ENCODE data around the gene TRIM61.
"Not testable (repeated sequence)": the region's sequence is repeated elsewhere in the genome, so short reads cannot be mapped to it uniquely, and the experiment has no call there.

Gene TRIM61

GRCh38 chr4:164933244-164933643 is 44.2 kb downstream of the TRIM61 start:
- Histone ChIP-seq H3K9me3 (no peaks in the 10 kb centered on the region; the same call in 1 of the 2 replicates), H3K4me3 (ENCODE audit: low read depth, low read length) (no peak overlapping the region), H3K4me1 (no peaks in the 10 kb centered on the region), H3K36me3 (no peaks in the 10 kb centered on the region), H3K27me3 (no peaks in the 10 kb centered on the region)
- no peak for DNase-seq
- TF ChIP-seq, protein P1, sequence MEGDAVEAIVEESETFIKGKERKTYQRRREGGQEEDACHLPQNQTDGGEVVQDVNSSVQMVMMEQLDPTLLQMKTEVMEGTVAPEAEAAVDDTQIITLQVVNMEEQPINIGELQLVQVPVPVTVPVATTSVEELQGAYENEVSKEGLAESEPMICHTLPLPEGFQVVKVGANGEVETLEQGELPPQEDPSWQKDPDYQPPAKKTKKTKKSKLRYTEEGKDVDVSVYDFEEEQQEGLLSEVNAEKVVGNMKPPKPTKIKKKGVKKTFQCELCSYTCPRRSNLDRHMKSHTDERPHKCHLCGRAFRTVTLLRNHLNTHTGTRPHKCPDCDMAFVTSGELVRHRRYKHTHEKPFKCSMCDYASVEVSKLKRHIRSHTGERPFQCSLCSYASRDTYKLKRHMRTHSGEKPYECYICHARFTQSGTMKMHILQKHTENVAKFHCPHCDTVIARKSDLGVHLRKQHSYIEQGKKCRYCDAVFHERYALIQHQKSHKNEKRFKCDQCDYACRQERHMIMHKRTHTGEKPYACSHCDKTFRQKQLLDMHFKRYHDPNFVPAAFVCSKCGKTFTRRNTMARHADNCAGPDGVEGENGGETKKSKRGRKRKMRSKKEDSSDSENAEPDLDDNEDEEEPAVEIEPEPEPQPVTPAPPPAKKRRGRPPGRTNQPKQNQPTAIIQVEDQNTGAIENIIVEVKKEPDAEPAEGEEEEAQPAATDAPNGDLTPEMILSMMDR (IDR thresholded peaks at IDR 0.05; ENCODE audit: low read depth, low read length) = no peak

DNA sequence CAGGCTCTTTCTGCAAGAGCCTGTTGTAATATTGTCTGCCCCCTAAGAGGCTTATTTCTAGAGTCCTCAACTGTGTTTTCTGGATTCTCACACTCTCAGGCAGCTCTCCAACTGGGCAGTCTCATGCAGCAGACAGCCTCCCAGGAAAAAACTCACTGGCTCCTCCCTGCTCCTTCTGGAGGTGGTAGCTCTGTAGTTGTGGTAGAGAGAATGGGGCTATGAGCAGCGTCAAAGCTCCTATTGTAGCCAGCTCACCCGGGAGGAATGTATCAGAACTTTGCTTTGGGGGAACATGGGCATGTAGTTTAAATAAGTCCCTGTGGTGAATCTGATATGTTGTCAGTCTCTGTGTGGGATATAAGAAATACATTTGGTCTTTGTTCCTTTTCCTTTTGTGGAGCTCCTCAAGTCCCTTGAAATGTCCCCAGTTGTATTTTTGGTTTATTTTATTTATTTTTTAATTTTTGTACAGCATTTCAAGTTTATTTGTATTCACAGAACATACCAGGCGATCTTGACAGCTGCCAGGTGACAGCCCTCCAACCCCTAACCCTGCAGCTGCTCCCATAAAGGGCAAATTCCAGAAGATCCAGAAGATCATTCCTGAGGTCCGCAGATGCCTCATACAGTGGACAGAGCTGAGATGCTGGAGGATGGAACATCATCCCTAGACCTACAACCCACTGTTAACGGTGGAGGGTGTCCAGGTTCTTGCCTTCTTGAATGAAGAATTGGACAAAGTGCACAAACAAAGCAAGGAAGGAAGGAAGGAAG is 45.7 kb downstream of the TRIM61 start:
- Histone ChIP-seq H3K27me3 (no peaks in the 10 kb centered on the region), H3K9me3 (no peaks in the 10 kb centered on the region; the same call in 1 of the 2 replicates), H3K36me3 (no peaks in the 10 kb centered on the region), H3K4me1 (no peaks in the 10 kb centered on the region), H3K4me3 (ENCODE audit: low read depth, low read length) (no peak overlapping the region)
- TF ChIP-seq, protein P1 (IDR thresholded peaks at IDR 0.05; ENCODE audit: low read depth, low read length) = no peak
- no peak for DNase-seq

GRCh38 chr4:164930647-164931046 is 46.8 kb downstream of the TRIM61 start:
- Histone ChIP-seq H3K36me3 (no peaks in the 10 kb centered on the region), H3K4me3 (ENCODE audit: low read depth, low read length) (no peak overlapping the region), H3K9me3 (no peaks in the 10 kb centered on the region; the same call in 1 of the 2 replicates), H3K4me1 (no peaks in the 10 kb centered on the region), H3K27me3 (no peaks in the 10 kb centered on the region)
- DNase-seq = no peak
- TF ChIP-seq, protein P1 (IDR thresholded peaks at IDR 0.05; ENCODE audit: low read depth, low read length) = no peak

- not testable (repeated sequence) for H3K4me1 ChIP-seq; H3K4me3 ChIP-seq (ENCODE audit: low read depth, low read length); H3K36me3 ChIP-seq; DNase-seq; H3K27me3 ChIP-seq; H3K9me3 ChIP-seq
These were observed 50.4 kb downstream of the TRIM61 start for GRCh38 chr4:164927101-164927500.

DNA sequence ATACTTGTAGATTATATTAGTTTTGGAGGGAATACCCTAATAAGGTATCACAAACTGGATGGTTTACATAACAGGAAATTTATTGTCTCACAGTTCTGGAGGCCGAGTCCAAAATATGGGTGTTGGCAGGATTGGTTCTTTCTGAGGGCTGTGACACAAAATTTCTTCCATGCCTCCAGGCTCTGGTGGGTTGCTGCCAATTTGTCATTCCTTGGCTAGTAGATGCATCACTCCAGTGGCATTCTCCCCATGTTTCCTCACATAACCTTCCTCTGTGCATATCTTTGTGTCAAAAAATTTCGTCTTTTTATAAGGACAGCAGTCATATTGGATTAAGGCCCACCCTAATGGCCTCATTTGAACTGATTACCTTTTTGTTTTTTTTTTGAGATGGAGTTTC is 51.2 kb downstream of the TRIM61 start:
- DNase-seq = no peak
- no peaks in the 10 kb centered on the region for H3K27me3 ChIP-seq
- TF ChIP-seq, protein P1 (IDR thresholded peaks at IDR 0.05; ENCODE audit: low read depth, low read length) = no peak
- H3K36me3 ChIP-seq = no peaks in the 10 kb centered on the region
- no peaks in the 10 kb centered on the region; the same call in 1 of the 2 replicates for H3K9me3 ChIP-seq
- no peaks in the 10 kb centered on the region for H3K4me1 ChIP-seq
- no peak overlapping the region for H3K4me3 ChIP-seq (ENCODE audit: low read depth, low read length)

- H3K9me3 ChIP-seq = no peaks in the 10 kb centered on the region
These were observed 52.7 kb downstream of the TRIM61 start for GRCh38 chr4:164924670-164925238.

More at GRCh38 chr4:164924670-164925238, 52.7 kb downstream of the TRIM61 start:
- no peak overlapping the region for H3K4me3 ChIP-seq (ENCODE audit: low read depth, low read length)
- no peaks in the 10 kb centered on the region for H3K36me3 ChIP-seq
- TF ChIP-seq, protein P1 (IDR thresholded peaks at IDR 0.05; ENCODE audit: low read depth, low read length) = no peak
- no peak for DNase-seq
- no peaks in the 10 kb centered on the region for H3K27me3 ChIP-seq
- H3K4me1 ChIP-seq = no peaks in the 10 kb centered on the region

Data from BE2C (cell line).